Kidney (tissue), 14 donors: ENCODE data around the gene IPO7. TPM values are rescaled to one million over a fixed set of nuclear protein-coding genes. Genes with fewer than 3 reads are reported as not detected.
A peak's percentile ranks its signal among the peaks of the same experiment; 100 is the strongest.

ENCODE experiments used
- DNase-seq, 5 donors: peaks; one replicate each; pipeline ENCODE4 v3.0.0-alpha.2; 2013 to 2020
- FAIRE-seq: peaks from 2 replicates; lab custom pipeline; 2012; peaks lifted over from hg19 to GRCh38; lab: Jason Lieb, UNC
- H3K27ac ChIP-seq, 2 donors: one replicate each; pipeline ENCODE4 v1.7.0; 2013; ENCODE audit warnings: low read depth in 2 of 2, low read length in 2 of 2, inconsistent platforms in 1 of 2
- H3K27me3 ChIP-seq: one replicate; pipeline ENCODE4 v1.7.1; 2013; ENCODE audit warnings: low read length, inconsistent platforms; ENCODE audit not compliant: control insufficient read depth, insufficient read depth
- H3K36me3 ChIP-seq, 3 donors: one replicate each; pipeline versions ENCODE4 v1.7.0 to v1.7.1; 2013; ENCODE audit warnings: low read length in 3 of 3, control low read depth in 1 of 3, inconsistent platforms in 1 of 3; ENCODE audit not compliant: insufficient read depth in 3 of 3, control insufficient read depth in 2 of 3
- H3K4me1 ChIP-seq, 3 donors: one replicate each; pipeline versions ENCODE4 v1.7.0 to v1.7.1; 2013; ENCODE audit warnings: low read length in 3 of 3, inconsistent platforms in 1 of 3, low read depth in 1 of 3; ENCODE audit not compliant: control insufficient read depth in 2 of 3, insufficient read depth in 2 of 3
- H3K4me3 ChIP-seq, 3 donors: one replicate each; pipeline versions ENCODE4 v1.7.0 to v1.8.1; 2013; ENCODE audit warnings: low read length in 3 of 3, control low read depth in 1 of 3, inconsistent platforms in 1 of 3
- H3K9ac ChIP-seq, 3 donors: one replicate each; pipeline versions ENCODE4 v1.7.0 to v1.7.1; 2013; ENCODE audit warnings: low read length in 3 of 3, control low read depth in 1 of 3, inconsistent platforms in 1 of 3
- H3K9me3 ChIP-seq, 3 donors: one replicate each; pipeline versions ENCODE4 v1.7.0 to v1.7.1; 2013; ENCODE audit warnings: low read length in 3 of 3, control low read depth in 1 of 3, inconsistent platforms in 1 of 3; ENCODE audit not compliant: control insufficient read depth in 2 of 3, insufficient read depth in 1 of 3
- CTCF ChIP-seq: IDR thresholded peaks from 3 replicates; pipeline ENCODE4 v1.5.1; 2012; ENCODE audit warnings: mild to moderate bottlenecking, moderate library complexity, borderline replicate concordance; ENCODE audit not compliant: insufficient read depth; ENCODE audit errors: extremely low read depth
- intact Hi-C: fragments of 100-400 bp; cut with DNase I; formaldehyde crosslinking; loops from one replicate; pipeline ENCODE4 v1.11.1; 2022
- polyA plus RNA-seq: library from polyadenylated mRNA; stranded (reverse); fragments of 350-450 nt; fragmentation: Illumina TruSeq; extraction: RNeasy Lipid Tissue Mini Kit (QIAGEN cat#74804); gene quantifications from one replicate; pipeline ENCODE4 v1.2.3, GENCODE V29; 2014; ENCODE audit warnings: low read depth, low replicate concordance; ENCODE audit not compliant: insufficient read depth
- total RNA-seq: library from RNA; stranded (reverse); fragmentation: NEBNext Ultra II Directional; extraction: Animal tissue kit (Norgen Biotek cat#: 25700); gene quantifications from one replicate; pipeline ENCODE4 v1.2.1, GENCODE V29; 2021
- donor health status: control.
- donor health status: control.
- donor health status: control.
- donor health status: control.
- donor health status: control.
- donor health status: DM: yes; HTN: yes; CAD: no.
- donor health status: Normal renal cell carcinoma (clear cell type).

IPO7 gene
- total and polyA plus RNA-seq, 2 donors from 2014 or later, result 20.6 to 109 TPM

DNA sequence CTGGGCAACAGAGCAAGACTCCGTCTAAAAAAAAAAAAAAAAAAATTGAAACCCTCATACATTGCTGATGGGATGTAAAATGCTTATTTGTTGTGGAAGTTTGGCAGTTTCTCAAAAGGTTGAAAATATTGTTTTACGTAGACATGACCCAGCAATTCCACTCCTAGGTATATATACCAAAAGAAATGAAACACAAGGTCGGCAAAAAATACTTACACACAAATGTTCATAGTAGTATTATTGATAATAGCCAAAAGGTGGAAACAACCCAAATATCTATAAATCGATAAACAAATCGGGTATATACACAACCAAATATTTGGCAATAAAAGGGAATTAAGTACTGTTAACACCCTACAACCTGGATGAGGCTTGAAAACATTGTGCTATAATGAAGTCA lies 71.3 kb downstream of the IPO7 start:
- peaks cover 0 to 11% (median 0%) of the 10 kb centered on the region in 3 donors for H3K9me3 ChIP-seq
- H3K36me3 ChIP-seq, result no peaks in the 10 kb centered on the region
- TF ChIP-seq CTCF, result no peak
- DNase-seq (no peak), FAIRE-seq (no peak)
- H3K9ac ChIP-seq, result no peak overlapping the region
- H3K4me3 ChIP-seq, result no peak overlapping the region
- no peaks in the 10 kb centered on the region for H3K4me1 ChIP-seq
- intact Hi-C loops, result no loop called here
- no peaks in the 10 kb centered on the region for H3K27me3 ChIP-seq
- H3K27ac ChIP-seq, result no peak overlapping the region

- Histone ChIP-seq H3K9me3 (no peaks in the 10 kb centered on the region), H3K27me3 (no peaks in the 10 kb centered on the region), H3K36me3 (no peaks in the 10 kb centered on the region), H3K4me3 (peak overlapping the region; percentile 87 to 99 (median 97)), H3K4me1 (peaks cover 0 to 4% (median 0%) of the 10 kb centered on the region in 3 donors), H3K9ac (peak overlapping the region; percentile 80 to 100 (median 99)), H3K27ac (peak overlapping the region; percentile 96 to 99)
- DNase-seq, result peak in 4 of 5 donors; percentile 49 to 83 (median 68)
- no peak for FAIRE-seq
- no peak for TF ChIP-seq CTCF
- intact Hi-C loops, result no loop called here
Observed at GRCh38 chr11:9459667-9460321, 75.3 kb downstream of the IPO7 start.

GRCh38 chr11:9460322-9461062 lies 76.0 kb downstream of the IPO7 start, which contains the start of gene ZNF143:
TSS of gene ZNF143 (plus strand) at chr11:9461012. CDS start at chr11:9471309, 10,297 bp downstream.
- peaks cover 0 to 4% (median 0%) of the 10 kb centered on the region in 3 donors for H3K4me1 ChIP-seq
- H3K9ac ChIP-seq, result peak within 1 kb of the TSS; percentile 95 to 100 (median 99)
- no peaks in the 10 kb centered on the region for H3K36me3 ChIP-seq
- DNase-seq (peak; percentile 100), FAIRE-seq (peak; percentile 98)
- H3K27me3 ChIP-seq, result no peaks in the 10 kb centered on the region
- peak within 1 kb of the TSS; percentile 87 to 99 (median 97) for H3K4me3 ChIP-seq
- H3K9me3 ChIP-seq, result no peaks in the 10 kb centered on the region
- peak; percentile 52 for TF ChIP-seq CTCF
- intact Hi-C loops, result no loop called here
- H3K27ac ChIP-seq, result peak within 1 kb of the TSS; percentile 96 to 99
